Measurements from ENCODE around the gene KRTAP10-1.

GRCh38 chr21:44516342-44516741 is 23.7 kb downstream of the KRTAP10-1 start:
- TF ChIP-seq CTCF (IDR thresholded peaks at IDR 0.05), result no peak
- TF ChIP-seq POLR2AphosphoS5 (IDR thresholded peaks at IDR 0.05), result no peak
- no peak for TF ChIP-seq EP300 (IDR thresholded peaks at IDR 0.05)
- no peak for TF ChIP-seq POLR2A (IDR thresholded peaks at IDR 0.05)
